Neural cell (in vitro differentiated cells): ENCODE results near the gene ALDH4A1. TPM values are rescaled to one million over a fixed set of nuclear protein-coding genes. Genes with fewer than 3 reads are reported as not detected.

ENCODE experiments used
- H2AFZ ChIP-seq: fragments of 200-600, 300-800 bp; sonication (generic), shearing (Covaris generic); 2 replicates; pipeline ENCODE4 v1.6.0; 2014; ENCODE audit warnings: low read depth, mild to moderate bottlenecking, antibody characterized with exemption, low read length, moderate library complexity
- H3F3A ChIP-seq: fragments of 200-600 bp; shearing (Covaris generic); 2 replicates; pipeline ENCODE4 v1.6.1; 2016; ENCODE audit warnings: mild to moderate bottlenecking, moderate library complexity, mixed read lengths, antibody characterized with exemption, low read length; ENCODE audit not compliant: insufficient read depth, poor library complexity, severe bottlenecking
- H3K27ac ChIP-seq: fragments of 200-600, 300-800 bp; sonication (generic), shearing (Covaris generic); 2 replicates; pipeline ENCODE4 v1.5.1; 2014; ENCODE audit warnings: mild to moderate bottlenecking, low read length, moderate library complexity
- H3K27me3 ChIP-seq: fragments of 300-800, 200-600 bp; sonication (generic), shearing (Covaris generic); 2 replicates; pipeline ENCODE4 v1.6.0; 2014; ENCODE audit warnings: mild to moderate bottlenecking, low read depth, low read length, moderate library complexity; ENCODE audit not compliant: insufficient read depth
- H3K36me3 ChIP-seq: fragments of 300-800, 200-600 bp; sonication (generic), shearing (Covaris generic); 2 replicates; pipeline ENCODE4 v1.5.1; 2014; ENCODE audit warnings: mild to moderate bottlenecking, antibody characterized with exemption, low read length, moderate library complexity; ENCODE audit not compliant: insufficient read depth
- H3K4me2 ChIP-seq: fragments of 300-800, 200-600 bp; sonication (generic), shearing (Covaris generic); 2 replicates; pipeline ENCODE4 v1.6.0; 2014; ENCODE audit warnings: mild to moderate bottlenecking, low read length
- H3K4me3 ChIP-seq: fragments of 300-800, 200-600 bp; sonication (generic), shearing (Covaris generic); 2 replicates; pipeline ENCODE4 v1.5.1; 2014; ENCODE audit warnings: mild to moderate bottlenecking, low read length, moderate library complexity
- H3K79me2 ChIP-seq: fragments of 200-600 bp; shearing (Covaris generic); replicated peaks from 2 replicates; pipeline ENCODE4 v1.6.0; 2014; ENCODE audit warnings: mild to moderate bottlenecking, low read length, moderate library complexity; ENCODE audit not compliant: insufficient read depth
- H3K9ac ChIP-seq: fragments of 300-800, 200-600 bp; sonication (generic), shearing (Covaris generic); 2 replicates; pipeline ENCODE4 v1.6.1; 2016; ENCODE audit warnings: mild to moderate bottlenecking, low read length, mixed read lengths
- H3K9me2 ChIP-seq: fragments of 200-600 bp; shearing (Covaris generic); 2 replicates; pipeline ENCODE4 v1.6.1; 2016; ENCODE audit warnings: mild to moderate bottlenecking, low read length, mixed read lengths; ENCODE audit not compliant: insufficient read depth
- H3K9me3 ChIP-seq: fragments of 200-600, 300-800 bp; sonication (generic), shearing (Covaris generic); 2 replicates; pipeline ENCODE4 v1.6.1; 2016; ENCODE audit warnings: mild to moderate bottlenecking, mixed run types, low read length, moderate library complexity, mixed read lengths
- H4K20me1 ChIP-seq: fragments of 200-600 bp; shearing (Covaris generic); 2 replicates; pipeline ENCODE4 v1.6.1; 2016; ENCODE audit warnings: mild to moderate bottlenecking, mixed run types; ENCODE audit not compliant: insufficient read depth
- EP300 ChIP-seq: fragments of 450-650 bp; conservative IDR thresholded peaks from 2 replicates; pipeline ENCODE4 v1.6.1; 2014; ENCODE audit warnings: antibody characterized with exemption, mild to moderate bottlenecking, moderate library complexity; ENCODE audit not compliant: poor library complexity, severe bottlenecking
- EZH2 ChIP-seq: fragments of 200-600, 300-800 bp; shearing (Covaris generic), sonication (generic); IDR thresholded peaks from 2 replicates; pipeline ENCODE4 v1.6.1; 2014; ENCODE audit warnings: antibody characterized with exemption, low read length, borderline replicate concordance, mild to moderate bottlenecking; ENCODE audit not compliant: insufficient read depth, poor library complexity, severe bottlenecking
- MXI1 ChIP-seq: fragments of 450-650 bp; conservative IDR thresholded peaks from 2 replicates; pipeline ENCODE4 v1.6.1; 2014; ENCODE audit warnings: antibody characterized with exemption, mild to moderate bottlenecking; ENCODE audit not compliant: poor library complexity, severe bottlenecking
- POLR2AphosphoS5 ChIP-seq: IDR thresholded peaks from 2 replicates; pipeline ENCODE4 v1.6.1; 2012
- RAD21 ChIP-seq: fragments of 450-650 bp; conservative IDR thresholded peaks from 2 replicates; pipeline ENCODE4 v1.6.1; 2014; ENCODE audit warnings: antibody characterized with exemption, mild to moderate bottlenecking, moderate library complexity
- SMC3 ChIP-seq: fragments of 450-650 bp; conservative IDR thresholded peaks from 2 replicates; pipeline ENCODE4 v1.6.1; 2014; ENCODE audit warnings: antibody characterized with exemption, mild to moderate bottlenecking, moderate library complexity; ENCODE audit not compliant: poor library complexity
- TAF1 ChIP-seq: IDR thresholded peaks from 2 replicates; pipeline ENCODE4 v1.6.1; 2012; ENCODE audit warnings: low read depth
- polyA plus RNA-seq: library from polyadenylated mRNA; depleted of rRNA; stranded (reverse); fragments of >200 nt; gene quantifications from 2 replicates; pipeline ENCODE4 v1.2.3, GENCODE V29; 2014
- TF ChIP-seq, protein P1 (sequence below): IDR thresholded peaks from 2 replicates; pipeline ENCODE4 v1.6.1; 2012; ENCODE audit warnings: borderline replicate concordance
- TF ChIP-seq, protein P2 (sequence below): fragments of 450-650 bp; IDR thresholded peaks from 2 replicates; pipeline ENCODE4 v1.5.1; 2014; ENCODE audit warnings: antibody characterized with exemption, mild to moderate bottlenecking, moderate library complexity; ENCODE audit not compliant: poor library complexity, severe bottlenecking

Gene ALDH4A1
- polyA plus RNA-seq, 1 donor from 2014 or later, result 11.0 TPM

DNA sequence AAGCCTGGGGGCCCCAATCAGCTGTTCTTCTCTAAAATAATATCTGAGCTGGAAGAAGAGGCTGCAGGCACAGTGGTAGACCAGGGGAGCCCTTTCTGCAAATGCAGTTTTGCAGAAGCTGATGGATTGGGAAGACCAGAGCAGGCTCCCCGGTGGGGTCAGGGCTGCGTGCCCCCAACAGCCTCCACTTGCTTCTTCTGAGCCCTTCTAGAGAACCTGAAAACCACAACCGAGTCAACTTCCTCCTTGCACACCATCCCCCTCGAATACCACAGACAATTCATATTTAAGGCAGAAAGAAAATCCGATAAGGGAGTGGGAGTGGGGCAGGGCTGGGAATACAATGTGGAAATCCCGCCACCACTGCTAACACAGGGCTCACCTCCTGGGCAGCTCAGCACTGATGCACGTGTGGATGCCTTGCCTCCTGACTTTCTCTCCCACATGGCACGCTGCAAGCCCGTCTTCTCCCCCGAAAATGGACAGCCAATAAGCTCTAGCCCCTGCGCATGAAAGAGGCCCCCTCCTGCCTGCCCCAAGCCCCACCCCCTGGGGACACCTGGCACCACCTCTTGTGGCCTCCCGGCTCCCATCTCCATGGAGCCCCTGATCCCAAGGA, 25.4 kb upstream of the ALDH4A1 start:
- H3K36me3 ChIP-seq, result no peaks in the 10 kb centered on the region
- no peaks in the 10 kb centered on the region for H3K27me3 ChIP-seq
- H3K9me2 ChIP-seq, result no peaks in the 10 kb centered on the region
- no peaks in the 10 kb centered on the region for H3K79me2 ChIP-seq
- H4K20me1 ChIP-seq, result no peaks in the 10 kb centered on the region
- no peak overlapping the region for H3K27ac ChIP-seq
- H2AFZ ChIP-seq, result no peak overlapping the region
- H3K4me2 ChIP-seq, result no peak overlapping the region
- TF ChIP-seq EP300 (no peak), EZH2 (no peak), TAF1 (no peak), RAD21 (no peak), POLR2AphosphoS5 (no peak), MXI1 (no peak), SMC3 (no peak)
- TF ChIP-seq, protein P1, sequence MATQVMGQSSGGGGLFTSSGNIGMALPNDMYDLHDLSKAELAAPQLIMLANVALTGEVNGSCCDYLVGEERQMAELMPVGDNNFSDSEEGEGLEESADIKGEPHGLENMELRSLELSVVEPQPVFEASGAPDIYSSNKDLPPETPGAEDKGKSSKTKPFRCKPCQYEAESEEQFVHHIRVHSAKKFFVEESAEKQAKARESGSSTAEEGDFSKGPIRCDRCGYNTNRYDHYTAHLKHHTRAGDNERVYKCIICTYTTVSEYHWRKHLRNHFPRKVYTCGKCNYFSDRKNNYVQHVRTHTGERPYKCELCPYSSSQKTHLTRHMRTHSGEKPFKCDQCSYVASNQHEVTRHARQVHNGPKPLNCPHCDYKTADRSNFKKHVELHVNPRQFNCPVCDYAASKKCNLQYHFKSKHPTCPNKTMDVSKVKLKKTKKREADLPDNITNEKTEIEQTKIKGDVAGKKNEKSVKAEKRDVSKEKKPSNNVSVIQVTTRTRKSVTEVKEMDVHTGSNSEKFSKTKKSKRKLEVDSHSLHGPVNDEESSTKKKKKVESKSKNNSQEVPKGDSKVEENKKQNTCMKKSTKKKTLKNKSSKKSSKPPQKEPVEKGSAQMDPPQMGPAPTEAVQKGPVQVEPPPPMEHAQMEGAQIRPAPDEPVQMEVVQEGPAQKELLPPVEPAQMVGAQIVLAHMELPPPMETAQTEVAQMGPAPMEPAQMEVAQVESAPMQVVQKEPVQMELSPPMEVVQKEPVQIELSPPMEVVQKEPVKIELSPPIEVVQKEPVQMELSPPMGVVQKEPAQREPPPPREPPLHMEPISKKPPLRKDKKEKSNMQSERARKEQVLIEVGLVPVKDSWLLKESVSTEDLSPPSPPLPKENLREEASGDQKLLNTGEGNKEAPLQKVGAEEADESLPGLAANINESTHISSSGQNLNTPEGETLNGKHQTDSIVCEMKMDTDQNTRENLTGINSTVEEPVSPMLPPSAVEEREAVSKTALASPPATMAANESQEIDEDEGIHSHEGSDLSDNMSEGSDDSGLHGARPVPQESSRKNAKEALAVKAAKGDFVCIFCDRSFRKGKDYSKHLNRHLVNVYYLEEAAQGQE, result no peak
- TF ChIP-seq, protein P2, sequence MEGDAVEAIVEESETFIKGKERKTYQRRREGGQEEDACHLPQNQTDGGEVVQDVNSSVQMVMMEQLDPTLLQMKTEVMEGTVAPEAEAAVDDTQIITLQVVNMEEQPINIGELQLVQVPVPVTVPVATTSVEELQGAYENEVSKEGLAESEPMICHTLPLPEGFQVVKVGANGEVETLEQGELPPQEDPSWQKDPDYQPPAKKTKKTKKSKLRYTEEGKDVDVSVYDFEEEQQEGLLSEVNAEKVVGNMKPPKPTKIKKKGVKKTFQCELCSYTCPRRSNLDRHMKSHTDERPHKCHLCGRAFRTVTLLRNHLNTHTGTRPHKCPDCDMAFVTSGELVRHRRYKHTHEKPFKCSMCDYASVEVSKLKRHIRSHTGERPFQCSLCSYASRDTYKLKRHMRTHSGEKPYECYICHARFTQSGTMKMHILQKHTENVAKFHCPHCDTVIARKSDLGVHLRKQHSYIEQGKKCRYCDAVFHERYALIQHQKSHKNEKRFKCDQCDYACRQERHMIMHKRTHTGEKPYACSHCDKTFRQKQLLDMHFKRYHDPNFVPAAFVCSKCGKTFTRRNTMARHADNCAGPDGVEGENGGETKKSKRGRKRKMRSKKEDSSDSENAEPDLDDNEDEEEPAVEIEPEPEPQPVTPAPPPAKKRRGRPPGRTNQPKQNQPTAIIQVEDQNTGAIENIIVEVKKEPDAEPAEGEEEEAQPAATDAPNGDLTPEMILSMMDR, result no peak
- H3K9me3 ChIP-seq, result no peaks in the 10 kb centered on the region
- no peak overlapping the region for H3K9ac ChIP-seq
- H3F3A ChIP-seq, result no peaks in the 10 kb centered on the region
- H3K4me3 ChIP-seq, result no peak overlapping the region

DNA sequence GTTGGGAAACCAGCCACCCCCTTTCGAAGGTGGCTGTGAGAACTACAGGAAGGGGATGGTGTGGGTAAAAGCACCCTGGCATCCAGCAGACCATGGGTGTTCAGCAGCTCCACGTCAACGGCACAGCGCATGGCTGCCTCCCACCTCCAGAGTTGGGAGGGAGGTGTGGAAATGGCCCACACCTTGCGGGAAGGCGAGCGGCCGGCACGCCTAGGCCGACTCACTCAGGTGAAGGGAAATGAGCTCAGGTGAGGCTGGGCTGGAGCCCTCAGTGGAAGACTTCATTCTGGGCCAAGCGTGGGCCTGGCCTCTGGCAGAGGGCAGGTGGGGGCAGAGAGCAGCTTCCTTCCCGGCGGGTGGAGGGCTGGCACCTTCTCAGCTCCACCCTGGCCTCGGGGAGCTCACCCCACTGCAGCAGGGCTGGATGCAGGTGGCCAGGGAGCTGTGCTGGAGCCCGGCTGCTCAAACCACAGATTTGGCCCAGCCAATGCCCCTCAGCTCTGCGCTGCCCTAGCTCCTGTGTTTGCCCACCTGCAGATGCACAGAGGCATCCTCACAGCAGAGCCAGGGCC, 24.8 kb upstream of the ALDH4A1 start:
- H3K4me2 ChIP-seq, result no peak overlapping the region
- H3F3A ChIP-seq, result no peaks in the 10 kb centered on the region
- no peak overlapping the region for H3K4me3 ChIP-seq
- no peak for TF ChIP-seq POLR2AphosphoS5
- TF ChIP-seq EP300, result no peak
- no peak for TF ChIP-seq RAD21
- TF ChIP-seq TAF1, result no peak
- TF ChIP-seq MXI1, result no peak
- TF ChIP-seq EZH2, result no peak
- H3K9me3 ChIP-seq, result no peaks in the 10 kb centered on the region
- H2AFZ ChIP-seq, result no peak overlapping the region
- H3K27me3 ChIP-seq, result no peaks in the 10 kb centered on the region
- no peaks in the 10 kb centered on the region for H3K9me2 ChIP-seq
- H3K36me3 ChIP-seq, result no peaks in the 10 kb centered on the region
- H3K9ac ChIP-seq, result no peak overlapping the region
- H3K79me2 ChIP-seq, result no peaks in the 10 kb centered on the region
- no peak overlapping the region for H3K27ac ChIP-seq
- H4K20me1 ChIP-seq, result no peaks in the 10 kb centered on the region
